Activated CD4-positive, alpha-beta T cell treated with anti-CD3 and anti-CD28 coated beads, Interleukin-2, amount 10 ng/mL, durations not matched to agents 7 days and 5 days (primary cell): ENCODE measurements around the gene PRCC. TPM values are rescaled to one million over a fixed set of nuclear protein-coding genes. Genes with fewer than 3 reads are reported as not detected.

ENCODE experiments used
- CTCF ChIA-PET: fragments of 350-600 bp; sonication (Branson Sonifier 250); formaldehyde crosslinking; loops from one replicate; lab custom pipeline; 2021; ENCODE audit warnings: antibody characterized with exemption; lab: Charles Lee
- POLR2A ChIA-PET: fragments of 350-600 bp; sonication (Branson Sonifier 250); formaldehyde crosslinking; loops from one replicate; lab custom pipeline; 2021; ENCODE audit warnings: antibody characterized with exemption; lab: Charles Lee
- DNase-seq: peaks from one replicate; pipeline ENCODE4 v3.0.0-alpha.2; 2020
- H3K27ac Mint-ChIP-seq: one replicate; pipeline ENCODE4 v1.8.0; 2021; ENCODE audit warnings: mild to moderate bottlenecking, moderate library complexity, mixed read lengths
- H3K27me3 Mint-ChIP-seq: one replicate; pipeline ENCODE4 v1.8.0; 2021; ENCODE audit warnings: mixed read lengths
- H3K36me3 Mint-ChIP-seq: one replicate; pipeline ENCODE4 v1.8.0; 2021; ENCODE audit warnings: low read depth, mixed read lengths
- H3K4me1 Mint-ChIP-seq: one replicate; pipeline ENCODE4 v1.8.0; 2021; ENCODE audit warnings: mixed read lengths
- H3K4me3 Mint-ChIP-seq: one replicate; pipeline ENCODE4 v1.8.0; 2021; ENCODE audit warnings: mild to moderate bottlenecking, moderate library complexity, mixed read lengths
- H3K9me3 Mint-ChIP-seq: one replicate; pipeline ENCODE4 v1.8.0; 2021; ENCODE audit warnings: mixed read lengths
- total RNA-seq, 2 experiments: library from RNA; stranded (reverse); gene quantifications; one replicate each; pipeline ENCODE4 v1.2.3, GENCODE V29; 2021

PRCC gene
- total RNA-seq, 2 experiments from 2014 or later, result 70.6 to 87.7 TPM

DNA sequence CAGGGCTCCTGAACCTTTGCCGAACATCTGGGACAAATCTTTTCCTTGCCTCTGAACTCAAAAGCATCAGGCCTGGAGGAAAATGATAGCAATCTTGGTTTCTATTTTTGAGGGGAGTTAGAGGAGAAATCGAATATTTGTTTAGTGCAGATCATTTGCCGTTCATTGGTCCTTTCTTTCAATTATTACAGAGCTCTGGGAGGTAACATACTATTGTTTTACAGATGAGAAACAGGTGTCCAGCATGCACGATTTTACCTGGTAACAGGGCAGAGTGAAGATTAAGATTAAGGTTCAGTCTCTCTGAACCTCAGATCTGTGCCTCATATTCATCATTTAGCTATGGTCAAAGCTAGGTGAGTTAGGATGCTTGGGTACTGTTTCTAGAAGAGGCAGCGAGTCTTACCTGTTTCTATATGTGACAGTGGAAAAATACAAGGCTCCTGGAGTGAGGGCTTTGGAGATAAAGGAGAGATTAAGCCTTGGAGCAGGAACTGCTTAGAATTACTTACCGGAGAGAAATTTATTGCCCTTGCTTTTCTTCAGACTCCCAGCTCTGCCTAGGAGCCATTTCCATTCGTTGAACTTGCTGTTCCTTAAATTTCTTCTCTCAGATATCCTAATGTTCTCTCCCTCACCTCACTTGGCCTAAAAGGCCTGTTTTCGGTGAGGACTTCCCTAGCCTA, 1.4 kb downstream of the PRCC start:
- ChIA-PET POLR2A (no interaction called here), CTCF (interaction anchor here (0.8 to 4.6 kb wide), 4 partner anchors 13 to 43 kb away, joined by 3 to 31 read pairs (median 5); partner anchors contain the start of genes ISG20L2 and METTL25B)
- Mint-ChIP-seq H3K4me3 (no peak overlapping the region), H3K27me3 (no peaks in the 10 kb centered on the region), H3K36me3 (peaks cover 40% of the 10 kb centered on the region), H3K4me1 (peaks cover 55% of the 10 kb centered on the region), H3K27ac (no peak overlapping the region), H3K9me3 (no peaks in the 10 kb centered on the region)
- DNase-seq, result no peak

DNA sequence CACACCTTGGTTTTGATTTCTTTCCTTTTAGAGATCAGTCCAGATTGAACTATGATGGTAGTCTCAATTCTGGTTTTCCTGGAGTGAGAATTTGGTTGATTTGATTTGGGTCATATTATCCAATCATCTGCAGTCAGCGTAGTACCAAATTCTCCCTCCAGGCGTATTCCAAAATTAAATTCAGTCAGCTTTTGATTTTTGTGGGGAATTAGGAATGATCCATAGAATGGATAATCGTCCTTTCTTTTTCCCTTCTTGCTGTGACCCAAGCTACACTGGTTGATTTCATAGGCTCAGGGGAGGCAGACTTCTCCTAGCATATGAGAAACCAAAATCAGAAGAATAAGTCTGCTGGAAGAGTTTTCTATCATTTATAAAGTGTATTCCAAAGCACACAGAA, 4.9 kb downstream of the PRCC start:
- POLR2A ChIA-PET, result no interaction called here

GRCh38 chr1:156772728-156773497, 5.6 kb downstream of the PRCC start:
- Mint-ChIP-seq H3K27ac (peak overlapping the region; percentile 11), H3K4me3 (no peak overlapping the region), H3K4me1 (peaks cover 62% of the 10 kb centered on the region), H3K9me3 (no peaks in the 10 kb centered on the region), H3K36me3 (peaks cover 44% of the 10 kb centered on the region), H3K27me3 (no peaks in the 10 kb centered on the region)
- CTCF ChIA-PET, result interaction anchor here (0.9 to 2.1 kb wide), 5 partner anchors 9 to 47 kb away, joined by 4 to 8 read pairs (median 5); no protein-coding TSS in a partner anchor
- DNase-seq, result no peak
- POLR2A ChIA-PET, result interaction anchor here (0.6 kb wide), 1 partner anchor 10 kb away, joined by 3 read pairs; no protein-coding TSS in a partner anchor

More for the DNA sequence above, 4.9 kb downstream of the PRCC start:
- Mint-ChIP-seq H3K4me3 (no peak overlapping the region), H3K36me3 (peaks cover 44% of the 10 kb centered on the region), H3K9me3 (no peaks in the 10 kb centered on the region), H3K4me1 (peaks cover 57% of the 10 kb centered on the region), H3K27me3 (no peaks in the 10 kb centered on the region), H3K27ac (no peak overlapping the region)
- CTCF ChIA-PET, result interaction anchor here (0.7 to 2.1 kb wide), 4 partner anchors 9 to 46 kb away, joined by 3 to 8 read pairs (median 4); no protein-coding TSS in a partner anchor
- no peak for DNase-seq

- H3K9me3 Mint-ChIP-seq, result no peaks in the 10 kb centered on the region
- H3K27ac Mint-ChIP-seq, result no peak overlapping the region
- no peak overlapping the region for H3K4me3 Mint-ChIP-seq
- peaks cover 63% of the 10 kb centered on the region for H3K4me1 Mint-ChIP-seq
- H3K27me3 Mint-ChIP-seq, result no peaks in the 10 kb centered on the region
- POLR2A ChIA-PET, result no interaction called here
- CTCF ChIA-PET, result interaction anchor here (0.9 to 1.4 kb wide), 3 partner anchors 15 to 48 kb away, joined by 4 to 7 read pairs (median 4); no protein-coding TSS in a partner anchor
- no peak for DNase-seq
- H3K36me3 Mint-ChIP-seq, result peaks cover 37% of the 10 kb centered on the region
These were observed 6.3 kb downstream of the PRCC start for GRCh38 chr1:156773607-156774006.

DNA sequence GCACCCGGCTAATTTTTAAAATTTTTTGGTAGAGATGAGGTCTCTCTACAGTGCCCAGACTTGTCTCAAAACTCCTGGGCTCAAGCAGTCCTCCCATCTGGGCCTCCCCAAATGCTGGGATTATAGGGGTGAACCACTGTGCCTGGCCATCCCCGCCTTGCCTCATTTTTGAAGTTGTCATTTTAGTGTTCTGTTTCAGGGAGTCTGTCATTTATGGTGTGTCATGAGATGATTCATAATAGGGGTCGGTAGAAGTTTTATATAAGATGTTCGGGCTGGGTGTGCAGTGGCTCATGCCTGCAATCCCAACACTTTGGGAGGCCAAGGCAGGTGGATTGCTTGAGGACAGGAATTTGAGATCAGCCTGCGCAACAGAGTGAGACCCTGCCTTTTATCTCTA, 8.5 kb downstream of the PRCC start:
- Mint-ChIP-seq H3K27ac (no peak overlapping the region), H3K27me3 (no peaks in the 10 kb centered on the region), H3K9me3 (no peaks in the 10 kb centered on the region), H3K4me1 (peaks cover 45% of the 10 kb centered on the region), H3K4me3 (no peak overlapping the region), H3K36me3 (peaks cover 27% of the 10 kb centered on the region)
- no peak for DNase-seq
- CTCF ChIA-PET, result interaction anchor here (0.7 to 1.0 kb wide), 3 partner anchors 8 to 149 kb away, joined by 3 to 6 read pairs (median 3); no protein-coding TSS in a partner anchor
- POLR2A ChIA-PET, result no interaction called here

DNA sequence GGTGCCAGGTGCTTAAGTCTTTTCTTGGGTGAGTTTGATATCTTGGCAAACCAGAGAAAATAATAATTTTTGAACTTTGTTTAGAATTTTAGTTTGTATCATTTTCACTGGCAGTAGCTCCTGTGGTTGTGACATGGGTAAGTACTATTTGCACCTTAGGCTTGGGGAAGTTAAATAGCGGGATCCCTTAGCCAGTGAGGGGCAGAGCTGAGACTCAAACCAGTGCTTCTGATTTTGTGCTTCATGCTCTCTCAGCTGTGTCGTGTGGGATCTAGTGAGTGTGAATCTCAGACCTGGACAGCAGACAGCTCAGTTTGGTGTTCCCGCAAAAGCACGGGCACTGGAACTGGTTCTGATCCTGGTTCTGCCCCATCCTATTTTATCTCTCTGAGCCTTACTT, 9.6 kb downstream of the PRCC start:
- H3K27me3 Mint-ChIP-seq, result no peaks in the 10 kb centered on the region
- peaks cover 48% of the 10 kb centered on the region for H3K4me1 Mint-ChIP-seq
- peaks cover 28% of the 10 kb centered on the region for H3K36me3 Mint-ChIP-seq
- no peaks in the 10 kb centered on the region for H3K9me3 Mint-ChIP-seq
- H3K4me3 Mint-ChIP-seq, result no peak overlapping the region
- ChIA-PET POLR2A (no interaction called here), CTCF (interaction anchor here (0.7 to 1.2 kb wide), 2 partner anchors 11 to 25 kb away, joined by 3 read pairs; no protein-coding TSS in a partner anchor)
- H3K27ac Mint-ChIP-seq, result no peak overlapping the region
- no peak for DNase-seq

DNA sequence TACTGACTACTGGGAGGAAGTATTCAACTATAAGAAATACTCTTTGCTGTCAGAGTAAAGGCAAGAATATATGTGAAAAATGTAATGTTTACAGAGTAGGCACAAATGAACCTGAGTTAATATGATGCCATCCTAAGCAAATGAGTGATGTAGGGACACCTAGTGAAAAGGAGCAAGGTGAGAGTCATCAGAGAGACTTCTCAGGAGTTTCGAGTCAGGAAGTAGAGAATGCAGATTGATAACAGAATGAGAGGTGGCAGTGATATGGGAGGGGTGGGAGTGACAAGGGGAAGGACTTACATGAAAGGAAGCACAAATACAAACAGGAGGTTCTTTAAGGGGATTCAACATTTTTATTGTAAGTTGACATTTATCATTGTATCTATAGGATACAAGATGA, 10.2 kb downstream of the PRCC start:
- H3K36me3 Mint-ChIP-seq, result peaks cover 29% of the 10 kb centered on the region
- no peaks in the 10 kb centered on the region for H3K9me3 Mint-ChIP-seq
- H3K27me3 Mint-ChIP-seq, result no peaks in the 10 kb centered on the region
- ChIA-PET CTCF (no interaction called here), POLR2A (no interaction called here)
- peaks cover 46% of the 10 kb centered on the region for H3K4me1 Mint-ChIP-seq
- H3K27ac Mint-ChIP-seq, result no peak overlapping the region
- DNase-seq, result no peak
- no peak overlapping the region for H3K4me3 Mint-ChIP-seq

- no peak for DNase-seq
- Mint-ChIP-seq H3K27ac (peak overlapping the region; percentile 38), H3K36me3 (peaks cover 28% of the 10 kb centered on the region), H3K4me1 (peaks cover 30% of the 10 kb centered on the region), H3K9me3 (no peaks in the 10 kb centered on the region), H3K4me3 (no peak overlapping the region), H3K27me3 (no peaks in the 10 kb centered on the region)
- POLR2A ChIA-PET, result interaction anchor here (0.6 kb wide), 1 partner anchor 1793 kb away, joined by 3 read pairs; no protein-coding TSS in a partner anchor
- CTCF ChIA-PET, result interaction anchor here (0.8 to 1.9 kb wide), 7 partner anchors 9 to 57 kb away, joined by 3 to 8 read pairs (median 6); partner anchors contain the start of gene PRCC
These were observed 14.4 kb downstream of the PRCC start for GRCh38 chr1:156781585-156782186.

DNA sequence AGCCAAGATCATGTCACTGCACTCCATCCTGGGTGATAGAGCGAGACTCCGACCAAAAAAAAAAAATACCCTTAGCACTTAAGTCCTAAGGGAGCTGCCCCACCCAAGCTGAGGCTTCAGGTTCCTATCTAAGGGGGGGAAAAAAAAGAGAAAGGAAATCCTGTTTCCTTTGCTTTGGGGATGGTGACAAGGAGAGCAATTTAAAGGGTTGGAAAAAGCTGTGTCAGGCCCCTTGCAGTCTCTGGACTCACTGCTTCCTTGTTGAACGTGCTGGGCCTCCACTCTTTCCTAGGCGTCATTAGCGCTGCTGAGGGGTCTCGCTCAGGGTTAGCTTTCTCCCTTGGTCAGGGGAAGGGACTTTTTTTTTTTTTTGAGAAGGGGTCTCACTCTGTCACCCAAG, 18.1 kb downstream of the PRCC start:
- peak overlapping the region; percentile 67 for H3K27ac Mint-ChIP-seq
- H3K4me1 Mint-ChIP-seq, result peaks cover 16% of the 10 kb centered on the region
- DNase-seq, result no peak
- H3K36me3 Mint-ChIP-seq, result peaks cover 45% of the 10 kb centered on the region
- H3K9me3 Mint-ChIP-seq, result no peaks in the 10 kb centered on the region
- ChIA-PET CTCF (interaction anchor here (1.1 to 1.8 kb wide), 3 partner anchors 13 to 76 kb away, joined by 4 to 5 read pairs (median 5); partner anchors contain the start of gene NTRK1), POLR2A (no interaction called here)
- no peak overlapping the region for H3K4me3 Mint-ChIP-seq
- no peaks in the 10 kb centered on the region for H3K27me3 Mint-ChIP-seq

GRCh38 chr1:156786640-156787039, 19.3 kb downstream of the PRCC start:
- POLR2A ChIA-PET, result no interaction called here
- H3K36me3 Mint-ChIP-seq, result peaks cover 49% of the 10 kb centered on the region
- H3K9me3 Mint-ChIP-seq, result no peaks in the 10 kb centered on the region
- CTCF ChIA-PET, result interaction anchor here (1.4 to 1.8 kb wide), 2 partner anchors 60 to 75 kb away, joined by 5 to 6 read pairs; partner anchors contain the start of gene NTRK1
- H3K4me3 Mint-ChIP-seq, result no peak overlapping the region
- H3K27ac Mint-ChIP-seq, result no peak overlapping the region
- H3K27me3 Mint-ChIP-seq, result no peaks in the 10 kb centered on the region
- H3K4me1 Mint-ChIP-seq, result peaks cover 10% of the 10 kb centered on the region
- no peak for DNase-seq

- no peak for DNase-seq
- H3K36me3 Mint-ChIP-seq, result peaks cover 41% of the 10 kb centered on the region
- no peak overlapping the region for H3K27ac Mint-ChIP-seq
- H3K4me3 Mint-ChIP-seq, result no peak overlapping the region
- no peaks in the 10 kb centered on the region for H3K9me3 Mint-ChIP-seq
- H3K4me1 Mint-ChIP-seq, result peaks cover 3% of the 10 kb centered on the region
- H3K27me3 Mint-ChIP-seq, result no peaks in the 10 kb centered on the region
- POLR2A ChIA-PET, result no interaction called here
- CTCF ChIA-PET, result interaction anchor here (1.3 to 1.7 kb wide), 2 partner anchors 11 to 15 kb away, joined by 3 to 4 read pairs; no protein-coding TSS in a partner anchor
These were observed 20.8 kb downstream of the PRCC start for GRCh38 chr1:156788136-156788535.
